Measurements from ENCODE around the gene GSG1. TPM values are rescaled to one million over a fixed set of nuclear protein-coding genes. Genes with fewer than 3 reads are reported as not detected.
"Not testable (repeated sequence)": the region's sequence is repeated elsewhere in the genome, so short reads cannot be mapped to it uniquely, and the experiment has no call there.

GSG1 gene
- total RNA-seq, 1 experiment from 2014 or later = 0.49 TPM

DNA sequence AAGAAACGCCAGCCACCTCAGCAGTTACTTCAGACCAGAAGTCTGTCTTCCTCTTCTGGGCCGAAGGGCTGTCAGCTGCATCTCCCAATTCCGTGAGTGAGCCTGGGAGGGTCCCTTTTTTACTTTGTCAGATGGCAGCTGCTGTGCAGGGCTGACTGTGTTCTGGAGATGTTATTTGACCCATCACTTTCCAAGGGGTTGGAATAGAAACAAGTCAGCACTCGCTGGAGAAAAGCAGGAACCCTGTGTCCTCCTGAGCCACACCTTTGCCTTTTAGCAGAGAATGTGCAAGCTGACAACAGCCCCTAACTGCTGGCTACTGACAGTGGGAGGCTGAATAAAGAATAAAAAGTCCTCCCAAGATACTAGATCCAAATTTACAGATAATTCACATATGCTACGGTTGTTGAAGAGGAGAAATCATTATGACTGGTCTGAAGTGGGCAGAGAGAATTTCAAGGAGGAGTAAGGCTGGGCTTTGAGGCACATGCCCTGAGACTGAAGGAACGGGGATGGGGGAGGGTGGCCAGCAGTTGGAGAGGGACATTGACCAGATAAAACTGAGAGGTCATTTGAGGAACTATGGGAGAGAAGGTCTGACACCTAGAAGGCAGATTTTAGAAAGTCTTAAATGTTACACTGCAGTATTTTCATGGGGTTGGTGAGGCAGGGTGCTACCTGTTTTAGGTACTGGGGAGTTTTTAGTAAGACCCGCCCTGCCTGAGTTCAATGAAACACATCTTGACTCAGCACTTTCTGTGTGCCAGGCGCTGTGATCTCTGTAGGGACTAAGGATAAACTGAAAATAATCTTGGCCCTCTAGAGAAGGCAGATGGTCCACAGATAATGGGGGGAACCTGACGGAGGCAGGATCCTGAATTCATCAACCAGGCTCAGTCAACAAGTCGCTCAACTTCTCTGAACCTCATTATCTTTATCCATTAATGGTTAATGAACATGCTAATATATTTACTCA, 31.9 kb downstream of the GSG1 start:
- H3K9me3 ChIP-seq (replicated peaks) = no peaks in the 10 kb centered on the region
- DNase-seq = no peak
- H3K4me1 ChIP-seq = no peaks in the 10 kb centered on the region
- peaks cover 6% of the 10 kb centered on the region; the same call in 1 of the 2 replicates for H3K36me3 ChIP-seq
- H3K4me3 ChIP-seq = no peak overlapping the region
- H3K27me3 ChIP-seq = no peaks in the 10 kb centered on the region
- no peak overlapping the region for H3K27ac ChIP-seq

GRCh38 chr12:13069380-13069779, 34.1 kb downstream of the GSG1 start:
- Histone ChIP-seq H3K27ac (no peak overlapping the region), H3K4me1 (no peaks in the 10 kb centered on the region), H3K4me3 (no peak overlapping the region), H3K27me3 (no peaks in the 10 kb centered on the region), H3K9me3 (replicated peaks) (no peaks in the 10 kb centered on the region), H3K36me3 (0 out of 2 replicates have a peak, but pooled peaks cover 3% of the 10 kb centered on the region)
- DNase-seq = no peak

DNA sequence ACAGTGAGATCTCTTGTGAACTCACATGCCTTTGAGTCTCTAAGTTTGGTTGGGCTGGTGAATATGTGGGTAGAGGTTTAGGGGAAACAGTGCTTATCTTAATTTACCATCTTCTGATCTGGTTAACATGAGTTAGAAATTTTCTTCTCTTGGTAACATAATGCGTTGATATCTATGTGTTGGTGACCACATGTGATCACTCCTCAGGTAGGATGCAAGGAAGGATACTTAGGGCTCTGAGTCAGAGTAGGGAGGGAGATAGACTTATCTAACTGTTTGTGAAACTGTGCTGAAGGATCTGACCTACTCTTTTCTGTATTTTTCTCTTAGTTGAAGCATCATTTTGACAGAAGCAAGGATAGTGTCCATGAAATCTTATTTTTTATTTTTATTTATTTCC, 36.1 kb downstream of the GSG1 start:
- no peaks in the 10 kb centered on the region for H3K9me3 ChIP-seq (replicated peaks)
- H3K4me1 ChIP-seq = no peaks in the 10 kb centered on the region
- H3K27me3 ChIP-seq = no peaks in the 10 kb centered on the region
- 0 out of 2 replicates have a peak, but pooled peaks cover 3% of the 10 kb centered on the region for H3K36me3 ChIP-seq
- no peak for DNase-seq
- H3K4me3 ChIP-seq = no peak overlapping the region
- no peak overlapping the region for H3K27ac ChIP-seq

GRCh38 chr12:13066459-13066858, 37.0 kb downstream of the GSG1 start:
- H3K4me3 ChIP-seq = no peak overlapping the region
- peaks cover 3% of the 10 kb centered on the region; the same call in 1 of the 2 replicates for H3K36me3 ChIP-seq
- no peaks in the 10 kb centered on the region for H3K9me3 ChIP-seq (replicated peaks)
- no peaks in the 10 kb centered on the region for H3K27me3 ChIP-seq
- no peak overlapping the region for H3K27ac ChIP-seq
- no peaks in the 10 kb centered on the region for H3K4me1 ChIP-seq
- DNase-seq = no peak

DNA sequence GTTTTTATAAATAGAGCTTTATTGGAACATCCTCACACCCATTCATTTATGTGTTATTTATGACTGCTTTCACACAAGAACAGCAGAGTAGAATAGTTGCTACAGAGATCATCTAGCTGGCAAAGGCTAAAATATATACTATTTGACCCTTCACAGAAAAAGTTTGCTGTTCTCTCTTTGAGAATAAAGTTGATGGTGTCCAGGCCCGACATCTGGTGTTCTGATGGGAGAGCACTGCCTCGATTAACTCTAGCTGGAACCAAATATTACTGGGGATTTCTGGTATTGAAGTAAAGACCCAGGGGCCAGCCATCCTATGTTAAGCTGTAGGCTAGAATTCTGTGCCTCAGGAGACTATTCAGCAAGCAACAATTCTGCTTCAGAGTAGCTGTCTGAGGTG, 37.5 kb downstream of the GSG1 start:
- DNase-seq = no peak
- Histone ChIP-seq H3K4me1 (no peaks in the 10 kb centered on the region), H3K27ac (no peak overlapping the region), H3K27me3 (no peaks in the 10 kb centered on the region), H3K9me3 (replicated peaks) (no peaks in the 10 kb centered on the region), H3K4me3 (no peak overlapping the region), H3K36me3 (peaks cover 3% of the 10 kb centered on the region; the same call in 1 of the 2 replicates)

- Histone ChIP-seq H3K36me3 (peaks cover 8% of the 10 kb centered on the region; the same call in 1 of the 2 replicates), H3K9me3 (replicated peaks) (no peaks in the 10 kb centered on the region), H3K4me3 (no peak overlapping the region), H3K27ac (no peak overlapping the region), H3K27me3 (no peaks in the 10 kb centered on the region), H3K4me1 (no peaks in the 10 kb centered on the region)
- DNase-seq = no peak
Measured at GRCh38 chr12:13062669-13063068, 40.8 kb downstream of the GSG1 start.

- Histone ChIP-seq H3K36me3 (peaks cover 8% of the 10 kb centered on the region; the same call in 1 of the 2 replicates), H3K4me1 (no peaks in the 10 kb centered on the region), H3K27ac (no peak overlapping the region), H3K27me3 (no peaks in the 10 kb centered on the region), H3K4me3 (no peak overlapping the region), H3K9me3 (replicated peaks) (no peaks in the 10 kb centered on the region)
- no peak for DNase-seq
Measured at GRCh38 chr12:13061377-13061776, 42.1 kb downstream of the GSG1 start.

- no peaks in the 10 kb centered on the region for H3K27me3 ChIP-seq
- H3K4me1 ChIP-seq = no peaks in the 10 kb centered on the region
- H3K9me3 ChIP-seq (replicated peaks) = no peaks in the 10 kb centered on the region
- H3K27ac ChIP-seq = no peak overlapping the region
- peaks cover 11% of the 10 kb centered on the region; the same call in 1 of the 2 replicates for H3K36me3 ChIP-seq
- no peak overlapping the region for H3K4me3 ChIP-seq
- DNase-seq = no peak
Measured at GRCh38 chr12:13060581-13060980, 42.9 kb downstream of the GSG1 start.

DNA sequence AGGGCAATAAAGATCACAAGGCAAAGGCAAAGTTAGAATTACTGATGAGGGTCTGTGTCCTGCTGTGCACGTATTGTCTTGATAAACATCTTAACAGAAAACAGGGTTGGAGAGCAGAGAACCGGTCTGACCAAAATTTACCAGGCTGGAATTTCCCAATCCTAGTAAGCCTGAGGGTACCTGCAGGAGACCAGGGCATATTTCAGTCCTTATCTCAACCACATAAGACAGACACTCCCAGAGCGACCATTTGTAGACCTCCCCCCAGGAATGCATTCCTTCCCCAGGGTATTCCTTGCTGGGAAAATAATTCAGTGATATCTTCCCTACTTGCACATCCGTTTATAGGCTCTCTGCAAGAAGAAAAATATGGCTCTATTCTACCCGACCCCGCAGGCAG, 49.9 kb downstream of the GSG1 start:
- H3K27me3 ChIP-seq, H3K36me3 ChIP-seq, H3K4me3 ChIP-seq, H3K4me1 ChIP-seq, H3K27ac ChIP-seq, DNase-seq: not testable (repeated sequence)
- H3K9me3 ChIP-seq (replicated peaks) = peaks cover 12% of the 10 kb centered on the region

DNA sequence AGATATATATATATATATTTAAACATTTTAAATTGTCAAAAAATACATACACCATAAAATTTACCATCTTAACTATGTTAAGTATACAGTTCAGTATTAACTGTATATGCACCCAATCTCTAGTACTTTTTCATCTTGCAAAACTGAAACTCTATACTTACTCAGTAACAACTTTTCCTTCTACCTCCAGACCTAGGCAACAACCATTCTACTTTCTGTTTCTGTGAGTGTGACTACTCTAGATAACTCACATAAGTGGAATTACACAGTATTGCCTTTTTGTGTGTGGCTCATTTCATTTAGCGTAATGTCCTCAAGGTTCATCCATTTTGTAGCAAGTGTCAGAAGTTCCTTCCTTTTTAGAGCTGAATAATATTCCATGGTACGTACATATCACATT, 51.0 kb downstream of the GSG1 start:
- Histone ChIP-seq H3K27me3 (no peaks in the 10 kb centered on the region), H3K27ac (no peak overlapping the region), H3K9me3 (replicated peaks) (peaks cover 12% of the 10 kb centered on the region), H3K4me1 (no peaks in the 10 kb centered on the region), H3K36me3 (peaks cover 3% of the 10 kb centered on the region; the same call in 1 of the 2 replicates), H3K4me3 (no peak overlapping the region)
- no peak for DNase-seq

DNA sequence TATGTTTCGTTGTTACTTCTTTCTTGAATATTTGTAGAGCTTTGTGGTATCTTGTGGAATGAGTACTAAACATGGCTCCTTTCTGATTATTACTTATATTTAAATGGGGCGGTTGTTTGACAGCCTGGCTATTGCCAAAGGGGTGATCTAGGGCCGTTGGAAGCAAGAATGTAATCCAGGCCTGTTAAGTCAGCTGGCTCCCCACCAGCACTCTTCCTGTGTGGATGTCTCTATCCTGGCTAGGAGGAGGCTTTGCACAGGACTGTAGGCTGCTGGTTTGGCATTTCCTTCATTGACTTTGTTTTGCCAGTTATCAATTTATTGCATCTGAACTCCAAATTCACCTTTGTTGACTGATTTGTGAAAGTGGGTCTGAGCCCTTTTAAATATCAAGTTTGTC, 53.7 kb downstream of the GSG1 start:
- Histone ChIP-seq H3K36me3 (no peaks in the 10 kb centered on the region), H3K27ac (no peak overlapping the region)
- no peak for DNase-seq

DNA sequence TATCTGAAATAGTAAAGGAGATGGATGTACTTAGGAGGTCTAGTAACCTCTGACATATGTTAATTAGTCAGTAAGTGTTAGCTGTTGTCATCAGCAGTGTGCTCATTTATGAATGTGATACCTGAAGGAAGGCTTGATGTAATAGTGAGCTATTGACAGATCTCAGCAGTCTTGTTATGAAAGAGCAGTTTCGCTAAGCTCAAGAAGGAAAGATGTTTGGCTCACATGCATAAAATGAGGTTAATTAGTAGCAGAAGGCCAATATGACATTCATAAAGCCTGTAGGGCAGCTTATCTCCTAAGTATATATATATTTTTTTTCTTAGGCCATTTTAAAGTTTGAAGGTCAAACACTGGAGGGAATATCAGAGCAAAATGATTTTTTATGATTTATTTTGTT, 56.5 kb downstream of the GSG1 start:
- H3K4me3 ChIP-seq = no peak overlapping the region
- H3K27me3 ChIP-seq = peaks cover 7% of the 10 kb centered on the region; the same call in 1 of the 2 replicates
- H3K4me1 ChIP-seq = no peaks in the 10 kb centered on the region
- no peaks in the 10 kb centered on the region for H3K36me3 ChIP-seq
- DNase-seq = no peak
- no peak overlapping the region for H3K27ac ChIP-seq
- no peaks in the 10 kb centered on the region for H3K9me3 ChIP-seq (replicated peaks)

More for the DNA sequence above, 53.7 kb downstream of the GSG1 start:
- Histone ChIP-seq H3K4me1 (no peaks in the 10 kb centered on the region), H3K27me3 (no peaks in the 10 kb centered on the region), H3K4me3 (no peak overlapping the region), H3K9me3 (replicated peaks) (peaks cover 12% of the 10 kb centered on the region)

- Histone ChIP-seq H3K27me3 (peaks cover 7% of the 10 kb centered on the region; the same call in 1 of the 2 replicates), H3K4me3 (no peak overlapping the region), H3K36me3 (no peaks in the 10 kb centered on the region), H3K4me1 (no peaks in the 10 kb centered on the region), H3K9me3 (replicated peaks) (no peaks in the 10 kb centered on the region), H3K27ac (no peak overlapping the region)
- no peak for DNase-seq
Measured at GRCh38 chr12:13045816-13046215, 57.7 kb downstream of the GSG1 start.

GRCh38 chr12:13044906-13045299, 58.6 kb downstream of the GSG1 start:
- DNase-seq = no peak
- Histone ChIP-seq H3K27ac (no peak overlapping the region), H3K4me3 (peak overlapping the region; percentile 99), H3K9me3 (replicated peaks) (no peaks in the 10 kb centered on the region), H3K27me3 (peaks cover 7% of the 10 kb centered on the region; the same call in 1 of the 2 replicates), H3K4me1 (no peaks in the 10 kb centered on the region), H3K36me3 (no peaks in the 10 kb centered on the region)
